ENCODE data around the gene PFDN5.
"Not testable (repeated sequence)": the region's sequence is repeated elsewhere in the genome, so short reads cannot be mapped to it uniquely, and the experiment has no call there.

PFDN5 gene

DNA sequence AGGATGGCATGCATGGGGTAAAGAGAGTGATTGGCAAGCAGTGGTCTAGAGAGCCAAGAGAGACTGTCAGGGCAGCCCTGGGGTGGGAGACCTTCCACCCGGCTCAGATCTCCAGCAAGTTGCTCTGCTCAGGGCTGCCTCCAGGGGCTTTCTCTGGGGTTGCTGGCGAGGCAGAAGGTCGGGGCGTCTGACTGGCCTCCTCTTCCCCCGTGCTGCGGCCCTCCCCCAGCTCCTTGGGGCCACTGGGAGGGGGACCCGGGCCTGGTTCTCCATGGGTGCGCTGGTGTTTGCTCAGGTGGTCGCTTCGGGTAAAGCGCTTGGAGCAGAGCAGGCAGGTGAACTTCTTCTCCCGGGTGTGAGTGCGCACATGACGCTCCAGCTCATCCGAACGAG is 32.7 kb downstream of the PFDN5 start:
- peak in 1 of 3 experiments; percentile 28 for DNase-seq

DNA sequence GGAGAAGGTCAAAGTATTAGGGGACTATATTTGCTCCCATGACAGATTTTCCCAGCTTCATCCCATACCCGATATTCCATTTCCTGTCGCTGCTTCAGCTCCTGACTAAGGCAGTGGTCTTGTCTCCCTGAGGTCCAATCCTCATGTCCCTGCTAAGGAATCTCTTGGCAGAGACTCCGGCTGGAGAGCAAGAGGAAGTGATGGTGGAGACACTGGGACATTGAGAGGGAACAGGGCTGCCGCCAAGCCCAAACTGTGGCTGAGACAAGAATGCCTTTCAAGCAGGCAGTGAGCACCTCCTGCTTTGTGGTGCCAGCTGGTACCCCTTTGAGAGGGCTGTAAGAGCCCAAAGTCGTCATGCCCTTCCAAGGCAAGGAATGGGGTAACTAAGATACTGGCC is 35.3 kb downstream of the PFDN5 start:
- DNase-seq = no peak

DNA sequence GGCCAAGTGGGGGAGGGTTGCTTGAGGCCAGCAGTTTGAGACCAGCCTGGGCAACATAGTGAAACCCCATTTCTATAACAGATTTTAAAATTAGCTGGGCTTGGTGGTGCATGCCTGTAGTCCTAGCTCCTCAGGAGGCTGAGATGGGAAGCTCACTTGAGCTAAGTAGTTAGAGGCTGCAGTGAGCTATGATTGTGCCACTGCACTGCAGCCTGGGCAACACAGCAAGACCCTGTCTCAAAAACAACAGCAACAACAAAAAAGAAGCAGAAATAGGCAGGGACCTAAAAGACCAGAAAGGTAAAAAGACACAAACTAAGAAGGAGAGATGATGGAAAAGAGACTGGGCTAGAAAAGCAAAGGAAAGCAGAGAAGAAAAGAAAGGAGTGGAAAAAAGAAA is 37.0 kb downstream of the PFDN5 start:
- DNase-seq = not testable (repeated sequence)

DNA sequence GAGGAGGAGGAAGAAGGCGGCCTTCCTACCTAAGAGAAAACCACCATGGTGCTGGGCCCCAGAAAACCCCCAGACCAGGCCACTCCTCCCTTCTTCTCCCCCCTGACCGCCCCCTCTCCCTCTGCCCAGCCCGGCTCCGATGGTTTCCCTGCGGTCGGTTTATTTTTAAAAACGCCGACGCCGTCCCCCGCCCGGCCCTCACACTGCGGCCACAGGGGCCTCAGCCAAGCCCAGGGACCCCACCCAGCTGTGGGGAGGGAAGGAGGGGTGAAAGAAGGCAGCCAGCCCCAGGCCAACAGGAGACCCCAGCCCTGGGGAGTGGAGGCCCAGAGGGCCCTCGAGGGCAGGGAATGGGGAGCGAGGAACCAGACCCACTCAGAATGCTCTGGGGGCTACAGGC is 37.4 kb downstream of the PFDN5 start:
- no peak for DNase-seq

DNA sequence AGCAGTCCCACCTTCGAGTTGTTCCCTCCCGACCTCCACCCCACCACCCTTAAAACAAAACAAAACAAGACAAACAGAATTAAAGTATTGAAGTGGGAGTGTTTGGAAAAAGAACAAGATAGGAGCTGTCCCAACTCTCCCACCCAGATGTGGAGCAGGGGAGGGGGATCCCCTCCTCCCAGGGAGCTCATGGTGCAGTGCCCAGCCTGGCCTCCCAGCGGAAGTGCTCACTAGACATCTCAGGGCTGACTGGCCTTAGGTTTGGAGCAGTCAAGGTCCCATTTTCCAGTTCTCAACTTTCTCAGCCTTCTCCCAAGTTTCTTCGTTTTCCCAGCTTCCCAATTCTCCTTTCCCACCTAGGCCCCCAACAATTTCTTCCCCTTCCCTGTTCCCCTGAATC is 37.9 kb downstream of the PFDN5 start:
- no peak for DNase-seq

DNA sequence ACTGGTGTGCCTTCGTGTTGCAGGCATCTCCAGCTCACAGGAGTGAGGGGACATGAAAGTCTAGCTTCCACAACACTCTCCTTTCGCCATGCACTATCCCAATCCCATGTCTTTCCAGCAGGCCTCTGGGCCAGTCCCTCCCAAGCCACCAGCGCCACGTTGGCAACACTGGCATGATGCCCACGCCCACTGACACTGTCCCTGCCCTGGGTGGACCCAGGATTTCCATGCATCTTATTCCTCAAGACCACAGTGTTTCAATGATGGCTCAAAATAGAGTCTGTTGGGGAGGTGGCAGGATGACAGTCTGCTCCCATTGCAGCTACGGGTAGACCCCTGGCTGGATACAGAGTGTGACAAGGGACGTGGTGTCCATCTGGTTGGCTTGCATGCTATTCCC is 38.5 kb downstream of the PFDN5 start:
- no peak for DNase-seq

DNA sequence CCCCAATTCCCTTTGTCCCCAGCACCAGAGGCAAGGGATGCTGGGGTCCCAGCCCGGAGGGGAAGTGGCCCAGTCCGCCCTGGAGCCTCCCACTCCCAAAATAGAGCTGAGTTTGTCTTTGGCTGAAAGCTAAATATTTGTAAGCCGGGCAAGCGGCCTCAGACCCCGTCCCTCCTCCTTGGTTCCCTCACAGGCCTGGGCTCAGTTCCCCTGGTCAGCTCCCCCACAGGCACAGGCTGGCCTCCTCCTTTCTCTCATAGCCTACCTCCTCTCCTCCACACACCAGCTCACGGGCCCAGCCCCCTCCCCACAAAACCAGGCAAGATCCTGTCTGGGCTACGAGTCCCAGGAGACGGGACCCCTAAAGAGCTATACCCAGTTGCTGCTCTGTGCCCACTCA is 39.5 kb downstream of the PFDN5 start:
- no peak for DNase-seq

DNA sequence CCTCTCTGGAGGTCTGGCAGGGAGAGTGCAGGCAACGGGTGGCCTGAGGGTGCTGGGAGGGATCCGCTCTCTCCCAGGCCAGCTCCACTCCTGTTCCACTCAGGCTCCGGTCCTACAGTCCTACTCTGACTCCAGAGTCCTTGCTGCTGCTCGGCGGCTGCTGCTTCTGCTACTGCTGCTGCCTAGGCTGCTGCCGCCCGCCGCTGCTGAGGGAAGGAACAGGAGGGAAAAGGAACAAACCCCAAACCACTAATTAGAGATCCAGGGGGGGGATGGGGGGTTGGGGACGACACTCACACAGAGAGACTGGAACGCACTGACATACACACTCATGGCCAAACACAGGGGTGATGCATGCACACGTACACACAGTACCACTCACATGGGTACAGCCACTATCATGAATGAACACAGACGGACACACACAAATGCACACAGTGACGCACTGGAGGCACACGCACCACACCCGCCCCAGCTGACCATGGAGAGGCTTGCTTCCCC is 40.9 kb downstream of the PFDN5 start, which contains the start of gene SP7:
SP7 (minus strand) TSS at position 174 of the 501 bp plus-strand sequence. CDS start 708 bp downstream, outside the sequence.
- peak in 2 of 3 experiments; percentile 46 to 63 for DNase-seq

DNA sequence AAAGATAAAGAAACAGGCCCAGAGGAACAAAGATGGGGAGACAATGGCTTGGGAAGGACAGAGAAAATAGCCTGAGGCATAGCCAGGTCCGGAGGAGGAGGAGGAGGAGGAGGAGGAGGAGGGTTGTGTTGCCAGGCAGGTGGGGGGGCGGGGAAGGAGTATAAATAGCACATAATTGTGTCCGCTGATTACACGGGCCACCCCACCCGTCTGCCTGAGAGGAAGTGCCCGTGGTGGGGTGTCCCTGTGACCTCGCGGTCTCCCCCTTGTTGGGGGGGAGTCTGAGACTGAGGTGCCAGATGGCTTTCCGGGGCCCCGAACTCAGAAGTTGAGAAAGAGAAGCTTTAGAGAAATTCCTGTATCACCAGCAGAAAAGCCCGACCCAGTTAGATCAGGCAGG is 42.7 kb downstream of the PFDN5 start:
- peak in 1 of 3 experiments; percentile 27 for DNase-seq

DNA sequence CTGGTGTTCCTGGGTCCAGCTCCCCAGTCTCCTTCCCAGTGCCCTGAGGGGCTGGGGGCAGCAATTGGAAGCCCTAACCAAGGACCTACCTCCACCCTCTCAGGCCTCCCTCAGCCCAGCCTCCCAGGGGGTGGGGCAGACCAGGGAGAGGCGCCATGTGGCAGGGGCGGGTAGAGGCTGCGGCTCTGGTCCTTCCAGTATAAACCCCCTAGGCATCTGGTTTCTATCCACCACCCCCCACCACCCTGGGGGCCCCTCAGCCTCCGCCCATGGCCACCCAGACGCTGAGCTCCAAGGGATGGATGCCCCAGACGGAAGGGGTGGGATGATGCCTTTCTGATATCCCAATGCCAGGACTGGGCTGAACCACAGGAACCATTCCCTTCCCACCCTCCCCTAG is 43.6 kb downstream of the PFDN5 start:
- no peak for DNase-seq

DNA sequence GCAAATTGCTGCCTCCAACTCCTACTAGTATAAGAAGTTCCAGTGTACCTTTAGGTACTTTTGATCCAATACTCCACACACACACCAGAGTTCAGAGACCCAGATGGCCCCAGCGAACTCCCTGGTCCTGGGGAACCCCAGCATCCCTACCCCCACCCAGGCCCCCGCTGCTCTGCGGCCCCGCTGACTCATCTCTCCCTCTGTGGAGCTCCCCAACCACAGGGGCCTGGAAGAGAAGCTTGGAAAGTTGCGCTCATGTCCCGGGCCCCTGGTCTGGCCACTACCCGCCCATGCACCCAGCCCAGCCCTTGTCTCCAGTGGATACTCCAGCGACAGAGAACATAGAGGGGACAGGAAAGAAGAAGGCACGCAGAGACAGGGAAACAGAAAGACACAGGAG is 45.1 kb downstream of the PFDN5 start:
- DNase-seq = no peak

DNA sequence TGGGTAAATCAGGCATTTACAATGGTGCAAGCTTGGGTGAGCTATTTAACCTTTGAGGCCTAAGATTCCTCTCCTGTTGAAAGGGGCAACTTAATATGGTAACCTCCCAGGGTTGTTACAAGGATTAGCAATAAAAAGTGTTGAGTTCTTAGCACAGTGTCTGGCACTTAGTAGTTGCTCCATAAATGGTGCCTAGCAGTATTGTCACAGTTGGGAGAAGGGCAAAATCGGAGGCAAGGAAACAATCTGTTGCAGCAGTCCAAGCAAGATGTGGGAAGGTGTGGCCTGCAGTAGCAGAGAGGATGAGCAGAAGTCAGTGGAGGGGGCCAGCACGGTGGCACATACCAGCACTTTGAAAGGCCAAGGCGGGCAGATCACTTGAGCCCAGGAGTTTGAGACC is 48.1 kb downstream of the PFDN5 start:
- no peak for DNase-seq

DNA sequence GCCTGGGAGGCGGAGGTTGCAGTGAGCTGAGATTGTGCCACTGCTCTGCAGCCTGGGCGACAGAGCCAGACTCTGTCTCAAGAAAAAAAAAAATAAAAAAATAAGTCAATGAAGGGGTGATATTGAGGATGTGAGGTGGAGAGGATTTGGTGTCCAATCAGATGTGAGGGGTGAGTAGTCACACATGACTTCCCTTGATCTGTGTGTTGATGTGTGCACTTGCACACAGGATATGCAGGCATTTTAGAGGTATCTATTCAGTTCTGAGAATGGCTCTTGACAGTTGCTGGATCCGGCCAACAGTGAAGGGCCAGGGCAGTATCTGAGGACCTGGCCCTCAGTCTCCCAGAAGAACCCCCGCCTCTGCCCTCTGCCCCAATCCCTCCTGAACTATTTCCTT is 48.6 kb downstream of the PFDN5 start:
- no peak for DNase-seq

DNA sequence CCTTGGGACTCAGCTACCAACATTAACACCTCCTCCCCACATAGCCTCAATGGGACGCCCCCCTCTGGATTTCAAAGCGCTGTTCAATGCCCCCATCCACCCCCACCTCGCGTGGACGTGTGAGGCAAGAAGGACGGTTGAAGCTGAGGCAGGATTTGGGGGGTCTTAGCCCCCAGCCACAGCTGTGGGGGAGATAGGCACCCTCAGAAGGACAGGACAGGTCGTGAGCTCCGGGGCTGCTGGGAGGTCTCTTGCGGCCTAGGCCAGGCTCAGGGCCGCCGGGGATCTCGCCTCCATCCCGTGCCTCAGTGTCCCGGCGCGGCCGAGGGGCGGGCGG is 49.1 kb downstream of the PFDN5 start:
- DNase-seq = peak in 1 of 3 experiments; percentile 17

DNA sequence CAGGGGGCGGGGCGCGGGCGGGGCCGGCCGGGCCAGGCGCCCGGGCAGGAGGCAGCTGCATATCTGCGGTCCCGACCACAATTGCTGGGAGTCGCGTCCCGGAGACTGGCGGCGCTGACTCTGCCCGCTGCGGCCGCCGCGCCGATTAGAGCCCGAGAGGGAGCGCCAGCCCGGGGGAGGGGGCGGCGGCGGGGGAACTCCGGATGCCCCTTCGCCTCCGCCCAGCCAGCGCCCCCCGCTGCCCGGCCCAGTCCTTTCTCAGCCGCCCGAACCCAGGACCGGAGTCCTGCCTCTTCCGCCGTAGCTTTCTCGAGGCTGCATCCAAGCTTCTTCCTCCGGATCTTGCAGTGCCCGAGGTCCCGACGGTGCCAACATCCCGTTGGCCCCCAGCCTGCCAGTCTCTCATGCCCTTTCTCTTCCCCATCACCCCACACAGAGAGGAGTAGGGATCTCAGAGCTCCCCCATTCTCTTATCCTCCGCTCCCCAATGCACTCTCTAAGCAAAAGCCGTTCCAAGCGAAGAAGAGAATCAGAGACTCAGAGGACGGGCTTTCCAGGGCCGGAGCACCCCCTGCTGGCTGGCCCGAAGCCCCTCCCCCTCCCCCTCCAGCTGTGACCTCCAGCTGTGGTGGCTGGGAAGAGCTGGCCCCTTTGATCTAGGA is 49.6 kb downstream of the PFDN5 start:
- peak; percentile 48 to 80 (median 80) for DNase-seq

DNA sequence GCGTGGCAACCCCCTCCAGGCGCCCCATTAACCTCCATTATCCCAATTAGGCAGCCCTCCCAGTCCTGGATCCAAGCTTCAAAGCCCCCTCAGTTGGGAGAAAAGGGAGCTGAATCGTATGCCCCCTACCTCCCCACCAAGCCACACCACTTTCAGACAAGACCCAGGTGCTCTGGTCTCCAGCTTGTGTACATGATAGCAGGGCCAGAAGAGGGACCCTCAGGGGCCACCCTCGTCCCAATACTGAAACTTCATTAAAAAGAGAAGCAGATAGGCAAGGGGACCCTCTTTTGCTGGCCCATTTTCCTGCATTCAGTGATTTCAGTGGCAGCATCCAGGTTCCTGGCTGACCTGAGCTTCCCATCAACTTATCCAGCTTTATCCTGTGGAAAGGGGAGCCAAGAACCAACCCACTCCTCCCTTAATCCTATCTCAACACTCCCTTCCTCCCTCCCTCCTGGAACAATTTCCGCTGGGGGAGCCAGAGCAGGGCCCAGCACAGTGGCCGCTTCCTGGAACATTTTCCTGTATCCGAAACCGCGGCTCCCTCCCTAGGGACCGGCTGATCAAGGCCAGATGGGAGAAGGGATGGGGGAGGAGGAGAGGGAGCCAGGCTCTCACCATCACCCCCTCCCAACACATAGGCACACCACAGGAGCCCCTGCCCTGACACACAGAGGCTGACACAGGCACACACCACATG is 50.3 kb downstream of the PFDN5 start:
- DNase-seq = no peak

DNA sequence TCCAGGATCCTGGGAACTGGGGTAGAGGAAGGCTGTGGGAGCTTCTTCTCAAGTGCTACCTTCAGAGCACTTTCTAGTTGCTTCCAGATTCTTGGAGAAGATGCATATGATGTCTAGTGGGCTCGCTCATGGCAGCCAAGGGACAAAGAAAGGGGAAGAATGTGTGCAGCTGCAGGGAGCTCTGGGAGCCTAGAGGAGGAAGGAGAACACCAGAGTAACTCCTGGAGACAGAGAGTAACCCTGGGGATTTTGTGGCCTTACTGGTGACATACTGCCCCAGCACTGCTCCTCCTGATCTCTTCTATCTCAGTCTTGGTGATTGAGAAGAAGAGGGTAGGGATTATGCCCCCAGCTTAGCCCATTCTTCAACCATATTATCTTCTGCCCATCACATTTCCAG is 51.1 kb downstream of the PFDN5 start:
- no peak for DNase-seq

DNA sequence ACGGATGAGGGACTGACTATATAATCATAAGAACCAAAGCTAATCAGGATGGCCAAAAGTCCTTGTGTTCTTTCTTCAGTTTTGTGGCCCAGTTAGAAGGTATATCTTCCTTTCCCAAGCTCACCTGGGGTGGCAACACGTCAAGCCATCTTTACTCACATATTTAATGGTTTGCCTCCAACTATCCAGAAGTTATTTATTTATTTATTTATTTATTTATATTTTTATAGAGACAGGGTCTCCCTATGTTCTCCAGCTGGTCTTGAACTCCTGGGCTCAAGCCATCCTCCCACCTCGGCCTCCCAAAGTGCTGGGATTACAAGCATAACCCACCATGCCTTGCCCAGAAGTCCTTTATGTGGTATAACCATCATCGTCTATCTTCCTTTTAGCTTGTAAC is 52.6 kb downstream of the PFDN5 start:
- no peak for DNase-seq
